ENCODE results near the gene TANC2. TPM values are rescaled to one million over a fixed set of nuclear protein-coding genes. Genes with fewer than 3 reads are reported as not detected.

TANC2 gene
- total RNA-seq, 1 donor from 2014 or later = 66.9 TPM

- no peak overlapping the region for H3K4me3 ChIP-seq (ENCODE audit: insufficient read depth, low read depth, low read length)
- H3K27ac ChIP-seq (ENCODE audit: low read depth, low read length) = no peak overlapping the region
- H3K36me3 ChIP-seq (ENCODE audit: insufficient read depth, low read length) = no peaks in the 10 kb centered on the region
- no peaks in the 10 kb centered on the region for H3K9me3 Mint-ChIP-seq (ENCODE audit: unreplicated experiment)
- DNase-seq (ENCODE audit: low read depth) (no peak), FAIRE-seq (no peak)
- H3K4me3 Mint-ChIP-seq (ENCODE audit: unreplicated experiment) = no peak overlapping the region
- no peak overlapping the region for H3K4me2 ChIP-seq (ENCODE audit: low read length)
- peaks cover 25% of the 10 kb centered on the region for H3K4me1 Mint-ChIP-seq (ENCODE audit: low read depth, unreplicated experiment)
- H3K27me3 ChIP-seq (ENCODE audit: insufficient read depth, low read length) = no peaks in the 10 kb centered on the region
- H3K27ac Mint-ChIP-seq (ENCODE audit: unreplicated experiment) = no peak overlapping the region
- no peak overlapping the region for H3K9ac ChIP-seq (ENCODE audit: low read length)
- H4K20me1 ChIP-seq (ENCODE audit: insufficient read depth, low read length) = peaks cover 48% of the 10 kb centered on the region
- H3K79me2 ChIP-seq (ENCODE audit: insufficient read depth, low read length) = peaks cover 100% of the 10 kb centered on the region
- peaks cover 9% of the 10 kb centered on the region for H3K4me1 ChIP-seq (ENCODE audit: insufficient read depth, low read length)
- H3K27me3 Mint-ChIP-seq (ENCODE audit: low read depth, unreplicated experiment) = no peaks in the 10 kb centered on the region
- no peak for TF ChIP-seq EZH2 (IDR thresholded peaks at IDR 0.05; ENCODE audit: insufficient read depth, low read length)
- no peak for TF ChIP-seq CTCF (IDR thresholded peaks at IDR 0.05; ENCODE audit: insufficient read depth, low read depth, low read length)
- no peaks in the 10 kb centered on the region for H3K9me3 ChIP-seq (ENCODE audit: insufficient read depth, low read depth, low read length)
- no peak overlapping the region for H2AFZ ChIP-seq (ENCODE audit: low read depth, low read length)
- H3K36me3 Mint-ChIP-seq (ENCODE audit: low read depth, unreplicated experiment) = no peaks in the 10 kb centered on the region
Measured at GRCh38 chr17:63001689-63002394, 35.8 kb downstream of the TANC2 start.

DNA sequence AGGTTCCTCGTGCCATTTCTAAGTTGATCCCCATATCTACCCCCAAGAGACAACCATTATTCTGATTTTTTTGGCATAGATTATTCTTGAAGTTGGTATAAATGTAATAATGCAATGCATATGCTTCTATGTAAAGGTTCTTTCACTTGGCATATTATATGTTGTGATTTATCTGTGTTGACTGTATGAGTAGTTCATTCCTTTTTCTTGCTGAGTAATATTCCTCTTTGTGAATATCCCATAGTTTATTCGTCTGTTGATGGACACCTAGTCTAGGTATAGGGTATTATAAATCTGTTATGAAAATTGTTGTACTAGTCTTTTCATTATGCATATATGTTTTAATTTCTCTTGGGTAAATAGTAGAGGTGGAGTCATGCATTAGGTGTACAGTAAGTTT is 36.6 kb downstream of the TANC2 start:
- Mint-ChIP-seq H3K9me3 (ENCODE audit: unreplicated experiment) (no peaks in the 10 kb centered on the region), H3K4me3 (ENCODE audit: unreplicated experiment) (no peak overlapping the region), H3K4me1 (ENCODE audit: low read depth, unreplicated experiment) (peaks cover 25% of the 10 kb centered on the region), H3K27ac (ENCODE audit: unreplicated experiment) (no peak overlapping the region), H3K36me3 (ENCODE audit: low read depth, unreplicated experiment) (no peaks in the 10 kb centered on the region), H3K27me3 (ENCODE audit: low read depth, unreplicated experiment) (no peaks in the 10 kb centered on the region)
- H3K4me2 ChIP-seq (ENCODE audit: low read length) = no peak overlapping the region
- H3K9me3 ChIP-seq (ENCODE audit: insufficient read depth, low read depth, low read length) = no peaks in the 10 kb centered on the region
- no peaks in the 10 kb centered on the region for H3K36me3 ChIP-seq (ENCODE audit: insufficient read depth, low read length)
- no peak overlapping the region for H3K9ac ChIP-seq (ENCODE audit: low read length)
- FAIRE-seq (no peak), DNase-seq (ENCODE audit: low read depth) (no peak)
- no peak overlapping the region for H3K4me3 ChIP-seq (ENCODE audit: insufficient read depth, low read depth, low read length)
- H4K20me1 ChIP-seq (ENCODE audit: insufficient read depth, low read length) = peaks cover 56% of the 10 kb centered on the region
- no peak overlapping the region for H3K27ac ChIP-seq (ENCODE audit: low read depth, low read length)
- no peak overlapping the region for H2AFZ ChIP-seq (ENCODE audit: low read depth, low read length)
- H3K79me2 ChIP-seq (ENCODE audit: insufficient read depth, low read length) = peaks cover 100% of the 10 kb centered on the region
- H3K27me3 ChIP-seq (ENCODE audit: insufficient read depth, low read length) = no peaks in the 10 kb centered on the region
- peaks cover 9% of the 10 kb centered on the region for H3K4me1 ChIP-seq (ENCODE audit: insufficient read depth, low read length)
- TF ChIP-seq EZH2 (IDR thresholded peaks at IDR 0.05; ENCODE audit: insufficient read depth, low read length) (no peak), CTCF (IDR thresholded peaks at IDR 0.05; ENCODE audit: insufficient read depth, low read depth, low read length) (no peak)

DNA sequence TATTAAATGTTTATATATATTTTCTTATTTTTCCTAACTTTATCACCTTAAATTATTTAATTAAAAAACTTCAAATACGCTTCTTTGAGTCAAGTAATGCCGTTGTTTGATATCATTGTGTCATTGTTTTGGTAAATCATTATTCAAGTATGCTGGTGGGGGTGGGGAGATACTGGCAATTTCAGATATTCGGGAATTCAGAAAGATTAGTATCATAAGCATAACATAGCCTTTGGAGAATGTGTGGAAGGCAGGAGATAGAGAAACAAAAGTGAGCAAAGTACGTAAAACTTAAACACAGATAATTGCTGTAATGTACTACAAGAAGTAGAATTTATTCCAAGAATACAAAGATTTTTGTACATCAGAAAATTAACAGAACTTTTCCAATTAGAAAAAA is 49.8 kb downstream of the TANC2 start:
- Mint-ChIP-seq H3K4me1 (ENCODE audit: low read depth, unreplicated experiment) (no peaks in the 10 kb centered on the region), H3K27ac (ENCODE audit: unreplicated experiment) (no peak overlapping the region), H3K9me3 (ENCODE audit: unreplicated experiment) (no peaks in the 10 kb centered on the region), H3K36me3 (ENCODE audit: low read depth, unreplicated experiment) (peaks cover 9% of the 10 kb centered on the region), H3K4me3 (ENCODE audit: unreplicated experiment) (no peak overlapping the region), H3K27me3 (ENCODE audit: low read depth, unreplicated experiment) (no peaks in the 10 kb centered on the region)
- H3K79me2 ChIP-seq (ENCODE audit: insufficient read depth, low read length) = peaks cover 85% of the 10 kb centered on the region
- peaks cover 6% of the 10 kb centered on the region for H4K20me1 ChIP-seq (ENCODE audit: insufficient read depth, low read length)
- no peaks in the 10 kb centered on the region for H3K9me3 ChIP-seq (ENCODE audit: insufficient read depth, low read depth, low read length)
- no peaks in the 10 kb centered on the region for H3K4me1 ChIP-seq (ENCODE audit: insufficient read depth, low read length)
- H3K4me2 ChIP-seq (ENCODE audit: low read length) = no peak overlapping the region
- no peak for TF ChIP-seq EZH2 (IDR thresholded peaks at IDR 0.05; ENCODE audit: insufficient read depth, low read length)
- TF ChIP-seq CTCF (IDR thresholded peaks at IDR 0.05; ENCODE audit: insufficient read depth, low read depth, low read length) = no peak
- no peaks in the 10 kb centered on the region for H3K36me3 ChIP-seq (ENCODE audit: insufficient read depth, low read length)
- FAIRE-seq (no peak), DNase-seq (ENCODE audit: low read depth) (peak; percentile 21)
- no peak overlapping the region for H3K4me3 ChIP-seq (ENCODE audit: insufficient read depth, low read depth, low read length)
- no peak overlapping the region for H3K9ac ChIP-seq (ENCODE audit: low read length)
- no peaks in the 10 kb centered on the region for H3K27me3 ChIP-seq (ENCODE audit: insufficient read depth, low read length)
- no peak overlapping the region for H2AFZ ChIP-seq (ENCODE audit: low read depth, low read length)
- no peak overlapping the region for H3K27ac ChIP-seq (ENCODE audit: low read depth, low read length)
